ENCODE data around the gene PRPF18.

PRPF18 gene

DNA sequence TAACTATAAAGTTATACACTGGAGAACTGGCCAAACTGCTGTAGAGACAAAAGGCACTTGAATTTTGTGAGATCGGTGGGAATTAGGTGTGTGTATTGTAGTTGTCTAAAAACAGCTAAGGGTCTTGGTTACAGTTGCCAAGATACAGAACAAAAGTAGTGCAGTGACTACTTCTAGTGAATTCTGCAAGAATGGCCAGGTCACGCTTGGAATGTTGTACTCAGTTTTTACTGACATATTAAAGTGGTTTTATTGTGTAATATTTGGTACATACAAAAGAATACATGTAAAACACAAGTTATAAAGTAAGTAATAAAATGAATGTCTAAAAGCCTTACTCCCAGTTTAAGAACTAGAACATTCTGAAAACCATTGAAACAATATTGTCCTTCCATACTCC, 42.4 kb downstream of the PRPF18 start:
- TF ChIP-seq, protein P1, sequence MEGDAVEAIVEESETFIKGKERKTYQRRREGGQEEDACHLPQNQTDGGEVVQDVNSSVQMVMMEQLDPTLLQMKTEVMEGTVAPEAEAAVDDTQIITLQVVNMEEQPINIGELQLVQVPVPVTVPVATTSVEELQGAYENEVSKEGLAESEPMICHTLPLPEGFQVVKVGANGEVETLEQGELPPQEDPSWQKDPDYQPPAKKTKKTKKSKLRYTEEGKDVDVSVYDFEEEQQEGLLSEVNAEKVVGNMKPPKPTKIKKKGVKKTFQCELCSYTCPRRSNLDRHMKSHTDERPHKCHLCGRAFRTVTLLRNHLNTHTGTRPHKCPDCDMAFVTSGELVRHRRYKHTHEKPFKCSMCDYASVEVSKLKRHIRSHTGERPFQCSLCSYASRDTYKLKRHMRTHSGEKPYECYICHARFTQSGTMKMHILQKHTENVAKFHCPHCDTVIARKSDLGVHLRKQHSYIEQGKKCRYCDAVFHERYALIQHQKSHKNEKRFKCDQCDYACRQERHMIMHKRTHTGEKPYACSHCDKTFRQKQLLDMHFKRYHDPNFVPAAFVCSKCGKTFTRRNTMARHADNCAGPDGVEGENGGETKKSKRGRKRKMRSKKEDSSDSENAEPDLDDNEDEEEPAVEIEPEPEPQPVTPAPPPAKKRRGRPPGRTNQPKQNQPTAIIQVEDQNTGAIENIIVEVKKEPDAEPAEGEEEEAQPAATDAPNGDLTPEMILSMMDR (IDR thresholded peaks at IDR 0.05; ENCODE audit: low read depth, low read length) = no peak
- H3K4me3 ChIP-seq (replicated peaks in 1 of 2; ENCODE audit: low read depth in 2 of 2, low read length in 2 of 2) = no peak overlapping the region
- peak in 1 of 2 donors; percentile 29 for DNase-seq (ENCODE audit: low read depth in 2 of 2)

DNA sequence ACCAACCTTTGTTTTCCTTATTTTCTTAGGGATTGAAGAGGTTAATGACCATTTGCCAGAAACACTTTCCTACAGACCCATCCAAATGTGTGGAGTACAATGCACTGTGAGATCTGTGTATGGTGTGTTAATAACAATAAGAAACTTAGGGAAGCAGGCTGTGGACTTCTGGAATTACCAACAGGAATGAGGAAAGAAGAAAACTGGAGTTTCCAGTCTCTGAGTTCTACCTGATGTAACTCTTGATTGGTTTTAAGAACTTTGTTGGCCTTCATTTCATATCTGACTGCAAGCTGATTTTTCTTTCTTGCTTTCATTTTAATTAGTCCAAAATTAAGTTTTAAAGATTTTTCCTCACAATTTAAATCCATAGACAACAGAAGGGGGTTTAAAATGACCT, 43.5 kb downstream of the PRPF18 start:
- no peak for DNase-seq (ENCODE audit: low read depth in 2 of 2)
- no peak overlapping the region for H3K4me3 ChIP-seq (replicated peaks in 1 of 2; ENCODE audit: low read depth in 2 of 2, low read length in 2 of 2)
- TF ChIP-seq, protein P1 (IDR thresholded peaks at IDR 0.05; ENCODE audit: low read depth, low read length) = no peak

DNA sequence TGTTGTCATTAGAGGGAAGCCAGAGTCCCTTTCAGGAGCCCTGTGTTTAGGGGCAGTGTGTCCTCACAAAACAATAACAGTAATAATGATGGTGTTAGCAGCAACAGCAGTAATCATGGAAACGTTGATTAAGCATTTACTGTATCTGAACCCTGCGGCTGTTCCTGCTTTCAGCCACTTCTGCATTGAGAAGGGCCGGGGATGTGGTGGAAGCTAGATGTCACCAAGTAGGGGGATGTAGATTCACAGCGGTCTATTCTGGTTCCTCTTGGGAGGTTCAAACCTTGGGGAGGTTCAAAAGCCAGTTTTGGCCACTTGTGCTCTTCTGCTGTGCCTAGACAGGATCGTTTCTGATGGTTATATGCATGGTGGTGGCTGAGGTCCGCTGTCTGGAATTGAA, 44.8 kb downstream of the PRPF18 start:
- DNase-seq (ENCODE audit: low read depth in 2 of 2) = no peak
- TF ChIP-seq, protein P1 (IDR thresholded peaks at IDR 0.05; ENCODE audit: low read depth, low read length) = no peak
- H3K4me3 ChIP-seq (replicated peaks in 1 of 2; ENCODE audit: low read depth in 2 of 2, low read length in 2 of 2) = no peak overlapping the region

DNA sequence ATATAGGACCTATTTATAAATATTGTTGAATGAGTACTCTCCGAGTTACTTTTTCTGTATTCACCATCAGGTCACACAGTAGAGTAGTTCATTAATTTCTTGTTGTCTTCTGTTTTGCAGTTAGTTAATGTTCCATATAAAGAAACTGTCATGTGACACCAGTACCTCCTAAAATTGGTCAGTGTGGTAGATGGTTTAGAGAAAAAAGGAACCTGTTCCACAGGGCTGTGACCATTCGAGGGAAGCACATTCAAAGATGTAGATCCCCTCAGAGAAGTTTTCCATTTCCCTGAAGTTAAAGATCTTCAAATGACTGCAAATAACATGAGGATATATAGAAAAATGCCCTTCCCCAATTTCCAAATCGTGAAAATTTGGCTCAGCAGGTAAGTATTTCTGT, 45.7 kb downstream of the PRPF18 start:
- DNase-seq (ENCODE audit: low read depth in 2 of 2) = no peak
- TF ChIP-seq, protein P1 (IDR thresholded peaks at IDR 0.05; ENCODE audit: low read depth, low read length) = no peak
- H3K4me3 ChIP-seq (replicated peaks in 1 of 2; ENCODE audit: low read depth in 2 of 2, low read length in 2 of 2) = no peak overlapping the region

DNA sequence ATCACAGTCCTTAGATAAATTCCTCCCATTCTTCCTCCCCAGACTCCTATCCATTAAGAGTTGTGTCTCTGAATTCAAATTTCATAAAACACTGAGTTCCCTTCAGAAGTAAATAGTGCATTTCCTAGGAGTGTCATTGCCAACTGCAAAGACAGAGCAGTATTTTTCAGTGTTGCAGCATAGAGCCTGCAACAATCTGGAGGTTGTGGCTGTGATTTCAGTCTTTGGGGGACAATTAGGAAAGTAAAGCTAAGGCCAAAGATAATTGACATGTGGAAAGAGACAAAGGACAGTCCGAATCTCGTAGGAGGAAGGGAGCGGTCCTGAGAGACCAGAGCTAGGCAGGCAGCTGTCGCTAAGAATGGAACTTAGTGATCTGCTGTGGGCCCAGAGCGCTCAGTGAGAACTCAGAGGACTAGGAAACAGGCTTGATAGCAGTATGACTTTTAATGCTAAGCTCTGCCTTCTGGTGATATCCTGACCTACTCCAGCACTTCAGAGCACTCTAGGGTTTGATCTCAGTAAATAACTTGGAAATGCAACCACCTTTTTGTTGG, 46.2 kb downstream of the PRPF18 start:
- TF ChIP-seq, protein P1 (IDR thresholded peaks at IDR 0.05; ENCODE audit: low read depth, low read length) = no peak
- H3K4me3 ChIP-seq (replicated peaks in 1 of 2; ENCODE audit: low read depth in 2 of 2, low read length in 2 of 2) = no peak overlapping the region
- DNase-seq (ENCODE audit: low read depth in 2 of 2) = peak in 1 of 2 donors; percentile 10

DNA sequence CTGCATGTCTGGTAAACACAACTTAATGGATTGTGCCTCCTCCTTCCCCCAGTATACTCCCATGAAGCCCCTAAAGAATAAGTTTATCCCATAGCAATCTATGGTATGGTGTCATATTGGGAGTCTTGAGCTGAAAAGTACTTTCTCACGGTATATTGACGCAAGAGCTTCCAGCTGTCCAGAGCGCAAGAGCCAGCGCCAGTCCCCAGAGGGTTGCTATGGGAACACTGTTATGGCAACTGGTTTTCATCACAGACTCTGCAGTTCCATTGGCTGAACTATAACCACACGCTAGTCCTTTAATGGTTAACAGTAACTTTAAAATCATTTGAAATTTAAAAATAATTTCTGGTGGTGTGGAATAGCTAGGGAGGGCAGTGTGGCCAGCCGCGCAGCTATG, 46.9 kb downstream of the PRPF18 start:
- TF ChIP-seq, protein P1 (IDR thresholded peaks at IDR 0.05; ENCODE audit: low read depth, low read length) = no peak
- DNase-seq (ENCODE audit: low read depth in 2 of 2) = peak; percentile 97
- no peak overlapping the region for H3K4me3 ChIP-seq (replicated peaks in 1 of 2; ENCODE audit: low read depth in 2 of 2, low read length in 2 of 2)

DNA sequence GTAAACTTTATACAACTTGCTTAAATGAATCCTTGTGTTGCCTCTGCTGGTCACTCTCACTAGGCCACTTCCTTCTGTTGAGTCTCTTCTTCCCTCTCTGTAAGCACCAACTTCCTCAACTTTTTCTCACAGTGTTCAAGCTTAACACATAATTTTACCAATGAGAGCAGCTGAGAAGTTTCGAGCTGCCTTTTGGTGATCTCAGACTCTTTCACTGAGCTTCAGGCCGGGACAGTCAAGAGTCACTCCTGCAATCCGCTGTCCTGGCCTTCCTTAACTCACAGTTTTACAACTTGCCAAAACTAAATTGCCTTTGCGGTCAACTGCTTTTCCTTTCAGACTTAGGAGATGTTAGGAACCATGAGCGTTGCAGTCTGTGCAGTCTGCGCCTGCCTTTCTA, 47.4 kb downstream of the PRPF18 start:
- DNase-seq (ENCODE audit: low read depth in 2 of 2) = peak; percentile 41 to 53
- no peak overlapping the region for H3K4me3 ChIP-seq (replicated peaks in 1 of 2; ENCODE audit: low read depth in 2 of 2, low read length in 2 of 2)
- TF ChIP-seq, protein P1 (IDR thresholded peaks at IDR 0.05; ENCODE audit: low read depth, low read length) = no peak

All from cardiac fibroblast (primary cell).